GM19438 (cell line): Measurements from ENCODE around the gene HOXB5.

Source experiments
- ATAC-seq: cut with Tn5 transposase; IDR thresholded peaks from one replicate; pipeline ENCODE4 v1.9.1; 2021; ENCODE audit warnings: low read depth; ENCODE audit not compliant: unreplicated experiment

The HOXB5 gene

GRCh38 chr17:48592057-48592514, 1.5 kb downstream of the HOXB5 start:
- ATAC-seq: no peak

DNA sequence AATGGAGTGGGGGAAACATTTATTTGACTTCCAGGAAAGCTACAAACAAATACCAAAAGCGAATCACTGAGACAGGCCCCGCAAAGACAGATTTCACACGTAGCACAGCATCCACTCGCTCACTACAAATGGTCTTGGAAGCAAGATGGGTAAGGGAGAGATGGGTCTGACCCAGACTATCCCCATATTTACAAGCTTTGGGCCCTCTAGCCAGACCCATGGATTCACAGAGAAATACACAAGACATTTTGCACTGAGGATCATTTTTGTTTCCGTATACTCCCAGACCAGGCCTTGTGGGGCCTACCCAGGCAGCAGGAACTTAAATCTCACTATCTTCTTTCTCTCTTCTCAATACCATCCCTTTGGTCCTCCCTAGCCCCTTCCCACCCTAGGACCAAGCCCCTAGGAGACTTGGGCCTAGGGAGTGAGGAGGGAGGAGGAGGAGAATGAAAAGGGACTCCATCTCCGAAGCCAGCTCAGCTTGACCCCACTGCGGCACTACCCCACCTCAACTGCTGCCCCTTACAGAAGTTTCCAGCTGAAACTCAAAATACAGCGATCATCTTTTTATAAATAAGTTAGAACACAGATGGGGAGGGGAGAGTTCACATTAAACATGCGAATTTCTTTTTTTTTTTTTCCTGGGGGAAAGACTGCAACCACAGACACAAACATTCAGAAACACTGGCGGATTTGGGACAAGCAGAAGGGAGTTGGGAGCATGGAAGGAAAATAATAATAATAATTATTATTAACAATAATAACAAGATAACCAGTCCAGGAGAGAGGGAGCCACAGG, 2.1 kb downstream of the HOXB5 start:
- no peak for ATAC-seq

DNA sequence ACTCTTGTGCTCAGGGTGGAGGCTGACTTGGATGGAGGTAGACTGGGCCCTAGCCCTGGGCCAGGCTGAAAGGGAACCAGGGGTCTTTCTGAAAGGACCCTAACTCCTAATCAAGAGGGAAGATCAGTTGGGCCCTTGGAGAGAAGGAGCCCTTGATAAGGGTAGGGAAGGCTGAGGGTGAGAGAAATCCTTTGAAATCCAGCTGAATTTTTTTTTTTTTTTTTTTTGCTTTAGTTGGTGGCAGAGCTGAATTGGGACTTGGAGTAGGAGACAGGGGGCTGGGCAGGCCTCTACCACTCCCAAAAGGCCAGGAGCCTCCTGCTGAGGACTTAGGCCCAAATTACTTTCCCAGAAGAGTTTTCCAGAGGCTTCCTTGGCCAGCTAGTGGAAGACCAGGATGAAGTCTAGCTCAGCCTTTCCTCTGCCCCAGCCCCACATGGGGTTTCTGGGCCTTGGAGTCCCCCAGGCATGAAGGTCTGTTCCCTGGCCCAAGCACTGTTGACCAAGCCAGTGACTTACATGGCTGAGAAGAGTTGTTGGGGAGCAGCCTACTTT, 2.9 kb downstream of the HOXB5 start:
- no peak for ATAC-seq

GRCh38 chr17:48589831-48590606, 3.6 kb downstream of the HOXB5 start, which contains the start of gene HOXB3:
TSS of gene HOXB3 (minus strand) at chr17:48590241. CDS start at chr17:48552474, 37,767 bp downstream.
- no peak for ATAC-seq

GRCh38 chr17:48589060-48589830, 4.3 kb downstream of the HOXB5 start:
- no peak for ATAC-seq

- no peak for ATAC-seq
Observed at GRCh38 chr17:48588528-48588927, 5.1 kb downstream of the HOXB5 start.

DNA sequence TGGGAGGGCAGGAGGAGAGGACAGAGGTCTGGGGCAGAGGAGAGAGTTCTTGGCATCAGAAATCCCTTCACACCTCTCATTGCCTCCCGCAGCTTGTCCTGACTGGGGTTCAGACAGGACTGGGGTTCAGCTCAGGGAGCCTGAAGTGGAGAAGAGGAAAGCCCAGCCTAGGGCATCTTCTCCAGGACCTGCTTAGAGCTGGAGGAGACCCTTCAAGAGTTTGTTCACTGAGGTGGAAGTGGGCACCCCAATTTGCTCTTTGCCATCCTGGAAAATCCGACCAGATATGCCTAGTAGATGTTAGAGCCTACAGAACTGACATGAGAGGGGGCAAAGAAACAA, 5.5 kb downstream of the HOXB5 start:
- no peak for ATAC-seq

GRCh38 chr17:48587276-48588073, 6.1 kb downstream of the HOXB5 start:
- no peak for ATAC-seq

DNA sequence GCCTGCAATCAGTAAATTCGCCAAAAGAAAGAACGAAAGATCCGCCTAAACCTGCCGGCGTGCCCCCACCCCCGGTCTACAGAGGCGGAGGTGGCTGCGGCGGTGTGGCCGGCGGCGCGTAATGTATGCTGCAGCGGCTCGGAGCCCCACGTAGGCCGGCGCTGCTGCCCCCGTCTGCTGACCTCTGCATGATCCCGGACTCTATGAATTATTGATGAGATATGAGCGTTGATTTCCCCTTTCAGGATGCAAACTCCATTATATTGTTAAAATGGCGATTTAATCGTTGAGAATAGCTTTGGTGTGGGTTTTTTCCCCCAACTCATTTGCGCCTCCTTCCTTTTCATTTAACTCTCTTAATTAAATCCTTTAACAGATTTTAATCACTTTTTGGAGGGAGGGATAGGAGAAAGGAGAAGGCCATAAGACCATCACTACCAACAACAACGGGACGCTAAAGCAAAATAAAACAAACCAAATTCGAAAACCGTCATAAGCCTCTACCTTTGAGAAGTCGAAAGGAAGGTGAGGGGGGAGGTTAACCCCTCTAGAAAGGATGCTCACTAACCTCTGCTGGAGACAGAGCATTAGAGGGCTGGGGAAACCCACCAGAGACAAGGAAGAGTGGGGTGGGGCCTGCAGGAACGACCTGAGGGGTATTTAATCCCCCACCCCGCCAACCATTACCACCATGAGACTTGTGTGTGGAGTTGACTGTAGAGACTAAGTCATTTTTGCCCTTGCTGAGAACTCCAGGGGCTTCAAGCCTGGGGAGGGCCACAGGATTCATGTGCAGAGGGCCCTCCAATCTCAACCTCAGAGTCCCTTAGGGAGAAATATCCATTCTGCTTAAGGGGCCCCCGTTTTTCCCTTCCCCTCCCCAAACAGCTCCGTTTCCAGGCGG, 7.0 kb downstream of the HOXB5 start:
- no peak for ATAC-seq

GRCh38 chr17:48584223-48584741, 9.3 kb downstream of the HOXB5 start:
- ATAC-seq: no peak

GRCh38 chr17:48583708-48584222, 9.8 kb downstream of the HOXB5 start:
- no peak for ATAC-seq

- ATAC-seq: no peak
Observed at GRCh38 chr17:48582750-48583069, 10.9 kb downstream of the HOXB5 start.

- no peak for ATAC-seq
Observed at GRCh38 chr17:48579760-48580554, 13.6 kb downstream of the HOXB5 start.

DNA sequence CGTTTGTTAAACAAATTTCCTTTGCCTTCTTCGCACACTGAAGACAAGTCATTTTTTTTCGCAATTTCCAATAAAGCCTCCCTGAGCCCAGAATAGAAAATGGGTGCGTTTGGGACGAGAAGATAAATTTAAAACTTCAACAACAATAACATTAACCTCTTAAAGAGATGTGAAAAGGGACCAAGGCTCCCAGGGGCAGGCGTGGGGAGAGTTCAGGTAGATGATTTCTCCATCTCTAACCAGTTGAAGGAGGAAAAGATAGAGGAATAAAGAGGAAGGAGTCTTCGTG, 14.2 kb downstream of the HOXB5 start:
- no peak for ATAC-seq

- peak; percentile 18 for ATAC-seq
Observed at GRCh38 chr17:48578616-48579470, 14.7 kb downstream of the HOXB5 start.

GRCh38 chr17:48577946-48578615, 15.5 kb downstream of the HOXB5 start, which contains the start of gene HOXB4:
TSS of gene HOXB4 (minus strand) at chr17:48578350. CDS start at chr17:48578319, 31 bp downstream.
- ATAC-seq: peak; percentile 54
